HG03045 (cell line): ENCODE data around the gene CALY.
"Not testable (repeated sequence)": the region's sequence is repeated elsewhere in the genome, so short reads cannot be mapped to it uniquely, and the experiment has no call there.

Source experiments
- ATAC-seq: cut with Tn5 transposase; IDR thresholded peaks from one replicate; pipeline ENCODE4 v1.9.1; 2021; ENCODE audit warnings: mild to moderate bottlenecking, moderate library complexity; ENCODE audit not compliant: unreplicated experiment

CALY gene

DNA sequence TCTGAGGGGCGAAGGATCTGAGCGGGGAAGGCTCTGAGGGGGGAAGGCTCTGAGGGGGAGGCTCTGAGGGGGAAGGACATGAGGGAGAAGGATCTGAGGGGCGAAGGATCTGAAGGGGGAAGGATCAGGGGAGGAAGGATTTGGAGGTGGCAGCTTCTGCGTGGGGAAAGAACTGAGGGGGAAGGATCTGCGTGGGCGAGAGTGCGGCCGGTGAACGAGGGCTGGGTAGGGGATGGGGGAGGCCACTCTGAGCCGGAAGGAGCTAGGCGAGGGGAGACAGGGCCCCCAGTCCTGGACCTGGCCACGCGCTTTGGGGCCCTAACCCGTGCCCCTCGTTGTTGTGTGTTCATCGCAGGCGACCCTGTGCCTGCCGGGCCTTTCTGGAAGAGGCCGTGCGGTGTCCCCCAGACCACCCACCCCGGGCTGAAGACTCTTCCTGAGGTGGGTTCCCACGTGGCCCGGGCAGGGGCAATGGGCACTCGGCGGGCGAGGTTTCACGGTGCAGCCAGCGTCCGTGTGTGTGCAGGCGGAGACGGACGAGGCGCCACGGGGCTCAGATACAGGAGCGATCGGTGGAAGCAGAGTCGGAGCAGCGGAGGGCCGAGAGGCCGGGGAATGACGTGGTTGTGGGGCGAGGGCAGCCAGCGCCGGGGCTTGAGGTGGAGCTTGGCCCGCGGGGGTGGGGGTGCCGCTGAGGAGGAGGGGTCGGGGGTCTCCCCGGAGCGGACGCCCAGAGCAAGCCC is 2.0 kb downstream of the CALY start:
- ATAC-seq, result no peak

DNA sequence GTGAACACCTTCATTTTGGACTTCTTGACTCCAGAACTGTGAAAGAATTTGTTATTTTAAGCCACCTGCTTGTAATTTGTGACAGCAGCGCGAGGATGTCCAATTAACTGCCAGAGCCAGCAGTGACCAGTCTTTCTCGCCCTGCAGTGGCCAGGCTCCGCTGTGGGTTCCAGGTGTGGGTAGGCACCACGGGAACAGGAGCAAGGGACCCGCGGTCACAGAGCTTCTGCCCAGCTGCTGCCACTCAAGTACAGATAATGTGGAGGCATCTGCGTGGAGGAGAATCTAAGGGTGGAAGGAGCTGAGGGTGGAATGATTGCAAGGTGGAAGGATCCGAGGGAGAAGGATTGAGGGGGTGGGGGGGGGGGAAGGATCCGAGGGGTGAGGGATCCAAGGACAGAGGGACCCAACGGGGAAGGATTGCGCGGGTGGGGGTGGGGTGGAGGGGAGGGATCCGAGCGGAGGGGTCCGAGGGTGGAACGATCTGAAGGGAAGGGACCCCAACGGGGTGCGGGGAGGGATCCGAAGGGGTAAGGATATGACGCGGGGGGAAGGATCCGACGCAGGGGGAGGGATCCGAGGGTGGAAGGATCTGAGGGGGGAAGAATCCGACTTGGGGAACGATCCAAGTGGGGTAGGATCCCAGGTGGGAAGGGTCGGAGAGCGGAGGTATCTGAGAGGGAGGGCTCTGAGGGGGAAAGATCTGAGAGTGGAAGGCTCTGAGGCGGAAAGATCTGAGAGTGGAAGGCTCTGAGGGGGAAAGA is 3.6 kb downstream of the CALY start:
- no peak for ATAC-seq

DNA sequence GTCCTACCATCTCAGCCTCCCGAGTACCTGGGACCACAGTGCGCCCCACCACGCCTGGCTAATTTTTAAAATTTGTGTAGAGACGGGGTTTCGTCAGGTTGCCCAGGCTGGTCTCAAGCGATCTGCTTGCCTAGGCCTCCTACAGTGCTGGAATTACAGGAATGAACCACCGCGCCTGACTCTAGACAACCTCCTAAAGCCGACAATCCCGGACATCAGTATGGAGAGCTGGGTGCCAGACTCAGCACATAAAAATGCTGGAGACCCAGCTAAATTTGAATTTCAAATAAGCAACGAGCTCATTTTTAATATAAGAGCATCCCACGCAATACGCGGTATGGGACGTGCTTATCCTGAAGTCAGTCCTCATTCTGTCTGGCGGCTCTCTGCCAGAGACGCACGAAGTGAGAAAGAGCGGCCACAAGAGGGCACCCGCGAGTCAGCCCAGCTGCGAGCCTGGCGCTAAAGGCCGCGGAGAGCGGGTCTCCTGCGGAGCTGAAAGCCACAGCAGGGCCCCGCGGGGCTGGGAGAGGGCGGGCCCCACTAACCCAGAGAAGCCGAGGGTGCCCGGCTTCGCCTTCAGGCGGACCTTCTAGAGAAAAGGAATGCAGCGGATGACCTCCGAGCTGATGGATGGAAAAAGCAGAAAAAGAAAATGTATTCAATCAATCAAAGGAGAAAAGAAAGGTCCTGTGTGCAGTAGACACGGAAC is 7.0 kb downstream of the CALY start:
- ATAC-seq, result peak; percentile 81

DNA sequence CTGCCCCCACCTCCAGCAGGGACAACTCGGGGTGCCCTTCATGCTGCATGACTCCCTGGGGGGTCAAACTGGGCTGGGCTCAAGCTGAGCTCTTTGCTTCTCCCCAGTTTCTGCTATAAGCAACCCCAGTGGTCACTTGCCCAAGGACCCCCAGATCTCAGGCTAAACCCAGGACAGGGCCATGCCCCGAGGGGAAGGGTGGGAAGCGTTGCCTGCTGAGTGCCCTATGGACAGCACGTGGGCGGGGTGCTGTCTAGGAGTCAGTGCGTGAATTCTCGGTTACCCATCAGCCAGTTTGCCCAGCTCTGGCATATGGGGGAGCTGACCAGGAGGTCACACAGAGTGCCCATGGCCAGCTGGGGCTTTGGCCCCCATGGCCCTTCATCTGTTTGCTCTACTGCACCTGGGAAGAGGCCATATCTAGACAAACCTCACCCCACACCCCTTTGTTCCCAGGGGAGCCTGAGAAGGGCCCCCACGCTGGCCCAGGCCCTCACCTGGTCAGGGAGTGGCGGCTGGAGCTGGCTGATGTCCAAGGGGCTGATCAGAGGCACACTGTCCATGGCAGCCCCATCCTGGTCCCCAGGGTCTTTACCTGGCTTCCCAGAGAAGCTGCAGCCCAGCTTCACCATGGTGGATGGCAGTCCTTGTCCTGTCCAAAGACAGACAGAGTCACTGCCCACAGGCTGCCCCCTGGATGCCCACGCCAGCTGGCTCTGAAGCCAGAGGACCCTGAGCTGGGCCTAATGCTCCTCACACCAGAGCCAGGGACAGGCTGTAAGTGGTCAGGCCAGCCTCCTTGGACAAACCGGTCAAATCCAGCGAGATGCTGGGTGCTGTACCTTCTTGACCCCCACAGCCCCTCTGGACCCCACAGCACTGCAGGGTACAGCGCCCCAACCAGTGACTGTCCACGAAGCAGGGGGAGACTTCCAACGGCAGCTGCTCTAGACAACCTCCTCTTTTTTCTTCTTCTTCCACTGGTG is 8.0 kb downstream of the CALY start:
- no peak for ATAC-seq

DNA sequence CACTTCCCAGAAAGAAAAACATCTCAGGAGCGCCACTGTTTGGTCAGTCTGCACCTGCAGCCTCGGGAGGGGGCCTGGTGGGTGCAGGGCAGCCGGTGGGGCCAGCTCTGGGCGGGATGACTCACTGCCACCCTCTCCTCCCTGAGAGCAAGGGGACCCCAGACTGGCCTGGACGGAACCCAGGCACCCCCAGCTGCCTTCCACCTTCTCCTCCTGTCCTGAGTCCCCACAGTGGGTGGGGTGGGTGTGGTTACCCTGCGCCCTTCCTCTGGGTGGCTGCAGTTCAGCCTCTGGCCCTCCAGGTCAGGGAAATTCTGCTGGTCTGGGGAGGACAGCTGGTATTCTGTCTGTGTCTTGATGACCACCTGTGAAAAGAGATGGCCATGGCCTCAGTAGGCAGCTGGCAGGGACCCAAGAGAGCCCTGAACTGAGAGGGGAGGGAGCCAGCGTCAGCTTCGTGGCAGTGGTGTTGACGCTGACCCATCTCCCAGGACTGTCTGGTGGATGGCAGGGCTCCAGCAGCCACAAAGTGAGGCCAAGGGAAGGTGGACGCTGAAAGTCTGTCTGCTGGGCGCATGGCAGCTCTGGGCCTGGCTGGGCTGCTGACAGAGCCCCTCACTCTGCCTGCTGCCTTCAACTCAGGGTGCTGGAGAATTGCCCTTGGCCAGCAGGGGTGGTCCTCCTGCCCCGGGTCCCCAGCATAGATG is 8.9 kb downstream of the CALY start:
- no peak for ATAC-seq

DNA sequence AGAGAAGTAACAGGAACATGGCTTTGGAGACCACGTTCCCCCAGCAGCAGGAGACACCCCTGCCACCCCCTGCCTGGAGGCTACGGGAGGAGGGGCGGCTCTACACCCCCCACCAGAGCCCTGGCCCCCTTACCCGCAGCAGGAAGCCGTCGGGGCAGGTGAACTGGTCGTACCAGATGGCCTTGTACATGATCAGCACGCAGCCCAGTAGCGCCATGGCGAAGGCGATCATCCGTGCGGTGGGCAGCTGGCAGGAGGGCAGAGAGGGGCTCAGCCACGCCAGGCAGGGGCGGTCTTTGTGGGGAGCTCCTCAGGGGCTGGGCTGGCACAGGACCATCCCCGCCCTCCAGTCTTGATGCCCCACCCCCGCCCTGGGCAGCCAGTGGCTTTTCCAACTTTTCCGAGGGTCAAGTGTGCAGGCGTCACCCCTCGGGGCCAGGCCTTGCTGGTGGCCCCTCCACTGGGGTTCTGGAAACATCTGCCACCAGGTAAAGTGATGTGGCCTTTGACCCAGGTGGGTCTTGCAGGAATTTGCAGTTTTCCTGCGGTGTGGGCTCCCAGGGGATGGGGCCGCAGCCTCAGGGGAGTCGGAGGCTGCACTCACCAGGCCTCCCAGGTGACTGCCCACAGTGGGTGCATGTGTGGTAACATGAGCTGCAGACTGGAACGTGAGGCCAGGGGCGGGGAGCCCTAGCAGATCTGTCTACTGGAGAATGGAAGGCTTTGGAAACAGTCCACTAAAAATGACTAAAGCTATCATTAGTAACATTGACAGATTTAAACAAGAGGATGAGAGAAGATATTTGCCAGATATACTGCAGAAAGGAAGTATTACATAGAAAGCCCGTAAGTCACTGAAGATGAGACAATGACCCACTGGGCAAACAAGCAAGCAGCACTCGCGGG is 9.7 kb downstream of the CALY start:
- no peak for ATAC-seq

DNA sequence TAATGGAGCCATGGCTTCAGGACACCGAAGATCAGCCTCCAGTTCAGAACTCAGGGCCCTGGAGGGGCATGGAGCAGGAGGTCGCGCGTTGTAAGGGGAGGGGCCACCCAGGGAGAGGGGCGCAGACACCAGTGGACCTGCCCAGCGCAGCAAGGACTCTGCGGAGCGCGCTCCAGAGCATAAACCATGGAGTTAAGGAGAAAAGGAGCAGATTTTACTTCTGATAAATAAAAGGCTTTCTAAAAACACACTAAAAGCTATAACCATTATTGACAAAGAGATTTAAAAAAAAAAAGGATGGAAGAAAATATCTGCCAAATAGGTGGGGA is 10.5 kb downstream of the CALY start:
- ATAC-seq, result no peak

DNA sequence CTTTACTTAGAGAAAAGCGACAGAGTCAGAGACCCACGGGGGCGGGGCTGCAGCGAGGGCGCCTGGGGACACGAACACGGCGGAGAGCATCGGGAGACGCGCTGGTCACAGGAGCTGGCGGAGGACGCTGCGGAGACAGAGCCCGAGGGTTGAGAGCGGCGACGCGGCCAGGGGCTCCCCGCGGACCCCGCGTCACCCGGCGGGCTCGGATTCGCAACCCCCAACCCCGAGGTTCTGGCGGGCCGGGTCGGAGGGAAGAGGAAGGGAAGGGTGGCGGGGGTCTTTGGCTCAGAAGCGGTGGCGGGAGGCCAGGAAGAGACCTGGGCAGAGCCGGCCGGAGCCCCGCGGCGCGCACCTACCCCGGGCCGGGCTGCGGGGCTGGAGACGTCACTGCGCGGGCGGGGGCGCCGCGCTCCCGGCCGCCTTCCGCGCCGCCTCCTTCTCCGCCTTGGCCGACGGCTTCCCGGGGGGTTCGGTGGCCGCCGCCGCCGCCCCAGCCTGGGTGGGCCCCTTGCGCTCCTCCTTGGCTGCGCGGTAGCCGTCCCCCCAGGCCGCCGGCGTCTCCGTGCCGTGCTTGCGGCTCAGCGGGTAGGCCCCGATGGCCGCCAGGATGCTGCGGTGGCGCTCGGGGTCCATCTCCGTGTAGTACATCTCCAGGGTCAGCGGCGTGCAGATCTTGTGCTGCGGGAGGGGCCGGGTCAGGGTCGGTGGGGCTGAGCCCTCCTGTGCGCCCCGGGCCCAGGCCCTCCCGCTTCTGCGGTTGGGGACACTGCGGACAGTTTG is 11.1 kb downstream of the CALY start:
- no peak for ATAC-seq

DNA sequence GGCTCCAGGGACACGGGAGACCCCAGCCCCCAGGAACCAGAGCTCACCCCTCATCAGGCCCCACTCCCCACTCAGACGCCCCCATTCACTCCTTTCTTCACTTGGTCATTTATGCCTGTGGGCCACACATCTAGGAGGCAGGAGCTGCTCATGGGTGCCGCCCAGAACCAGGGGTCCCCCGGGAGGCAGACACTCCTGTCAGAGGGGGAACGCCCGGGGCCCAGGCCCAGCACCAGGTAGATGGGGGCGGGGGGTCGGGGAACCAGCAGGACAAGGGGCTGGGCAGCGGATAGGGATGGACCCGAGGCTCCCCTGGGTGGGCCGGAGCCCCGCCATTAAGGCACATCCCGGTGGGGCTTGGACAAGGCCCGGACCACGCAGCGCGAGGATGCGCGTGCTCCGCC is 11.8 kb downstream of the CALY start:
- no peak for ATAC-seq

DNA sequence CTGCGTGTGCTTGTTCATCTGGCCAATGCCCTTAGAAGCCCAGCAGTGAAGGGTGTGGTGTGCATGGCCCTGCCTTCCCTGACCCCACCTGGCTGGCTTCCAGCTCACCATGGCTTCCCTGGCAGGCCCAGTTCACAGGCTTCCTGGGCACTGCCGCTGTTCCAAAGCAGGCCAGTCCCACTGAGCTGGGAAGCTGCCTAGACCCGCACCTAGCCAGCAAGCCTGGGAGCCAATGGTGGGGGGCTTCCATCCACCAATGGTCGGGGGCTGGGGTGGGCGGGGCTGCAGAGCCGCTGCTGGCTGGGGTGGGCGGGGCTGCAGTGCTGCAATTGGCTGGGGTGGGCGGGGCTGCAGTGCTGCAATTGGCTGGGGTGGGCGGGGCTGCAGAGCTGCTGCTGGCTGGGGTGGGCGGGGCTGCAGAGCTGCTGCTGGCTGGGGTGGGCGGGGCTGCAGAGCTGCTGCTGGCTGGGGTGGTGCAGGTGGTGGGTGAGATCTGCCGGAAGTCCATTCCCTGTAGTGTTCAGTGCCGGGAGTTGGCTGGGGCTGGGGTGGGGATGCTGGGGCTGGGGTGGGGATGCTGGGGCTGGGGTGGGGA is 12.4 kb downstream of the CALY start:
- ATAC-seq, result no peak

DNA sequence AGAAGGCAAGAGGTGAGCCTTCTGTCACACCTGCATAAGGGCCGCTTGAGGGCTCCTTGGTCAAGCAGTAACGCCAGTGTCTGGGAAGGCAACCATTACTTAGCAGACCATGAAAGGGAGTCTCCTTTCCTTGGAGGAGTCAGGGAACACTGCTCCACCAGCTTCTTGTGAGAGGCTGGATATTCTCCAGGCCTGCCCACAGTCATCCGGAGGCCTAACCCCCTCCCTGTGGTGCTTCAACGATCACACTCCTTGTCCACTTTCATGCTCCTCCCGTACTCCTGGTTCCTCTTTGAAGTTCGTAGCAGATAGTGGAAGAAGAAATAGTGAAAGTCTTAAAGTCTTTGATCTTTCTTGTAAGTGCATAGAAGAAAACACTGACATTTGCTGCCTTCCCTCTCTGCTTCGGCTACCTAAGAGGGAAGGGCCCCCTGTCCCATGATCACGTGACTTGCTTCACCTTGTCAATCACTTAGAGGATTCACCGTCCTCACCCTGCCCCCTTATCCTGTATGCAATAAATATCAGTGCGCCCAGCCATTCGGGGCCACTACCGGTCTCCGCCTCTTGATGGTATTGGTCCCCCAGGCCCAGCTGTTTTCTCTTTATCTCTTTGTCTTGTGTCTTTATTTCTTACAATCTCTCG is 14.5 kb downstream of the CALY start:
- not testable (repeated sequence) for ATAC-seq

DNA sequence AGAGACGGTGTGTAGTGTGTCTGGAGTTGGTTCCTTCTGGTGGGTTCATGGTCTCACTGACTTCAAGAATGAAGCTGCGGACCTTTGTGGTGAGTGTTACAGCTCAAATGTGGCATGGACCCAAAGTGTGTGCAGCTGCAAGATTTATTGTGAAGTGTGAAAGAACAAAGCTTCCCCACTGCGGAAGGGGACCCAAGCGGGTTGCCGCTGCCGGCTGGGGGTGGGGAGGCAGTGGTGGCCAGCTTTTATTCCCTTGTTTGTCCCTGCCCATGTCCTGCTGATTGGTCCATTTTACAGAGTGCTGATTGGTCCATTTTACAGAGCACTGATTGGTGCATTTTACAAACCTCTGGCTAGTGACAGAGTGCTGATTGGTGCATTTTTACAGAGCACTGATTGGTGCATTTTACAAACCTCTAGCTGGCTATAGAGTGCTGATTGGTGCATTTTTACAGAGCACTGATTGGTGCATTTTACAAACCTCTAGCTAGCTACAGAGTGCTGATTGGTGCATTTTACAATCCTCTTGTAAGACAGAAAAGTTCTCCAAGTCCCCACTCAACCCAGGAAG is 15.8 kb downstream of the CALY start:
- ATAC-seq, result not testable (repeated sequence)

DNA sequence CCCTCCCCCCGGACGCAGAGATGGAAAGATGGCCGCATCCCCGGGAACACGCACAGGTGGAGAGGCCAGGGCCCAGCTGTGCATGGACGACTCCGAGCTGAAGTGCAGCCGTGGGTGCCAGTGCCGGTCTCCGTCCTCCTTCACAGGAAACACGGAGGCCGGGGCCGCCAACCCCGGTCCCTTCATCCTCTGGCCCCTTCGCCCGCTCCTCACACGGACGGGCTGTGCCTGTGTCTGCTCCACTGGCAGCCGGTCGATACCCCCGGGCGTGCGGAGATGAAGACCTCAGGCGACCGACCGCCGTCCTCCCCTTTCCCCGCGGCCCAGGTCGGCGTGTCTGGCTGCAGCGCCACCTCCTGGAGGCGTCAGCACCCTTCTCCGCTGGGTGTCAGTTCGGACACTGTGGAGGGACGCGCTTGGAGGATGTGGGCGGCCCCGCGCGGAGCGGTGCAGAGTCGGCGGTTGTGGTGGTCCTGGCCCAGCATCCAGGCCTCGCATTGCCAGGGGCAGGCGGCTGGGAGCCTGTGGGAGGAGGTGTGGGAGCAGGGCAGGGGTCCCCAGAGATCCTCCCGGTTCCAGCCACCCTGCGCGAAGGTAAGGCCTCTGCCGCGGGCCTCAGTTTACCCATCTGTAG is 18.1 kb downstream of the CALY start:
- no peak for ATAC-seq

DNA sequence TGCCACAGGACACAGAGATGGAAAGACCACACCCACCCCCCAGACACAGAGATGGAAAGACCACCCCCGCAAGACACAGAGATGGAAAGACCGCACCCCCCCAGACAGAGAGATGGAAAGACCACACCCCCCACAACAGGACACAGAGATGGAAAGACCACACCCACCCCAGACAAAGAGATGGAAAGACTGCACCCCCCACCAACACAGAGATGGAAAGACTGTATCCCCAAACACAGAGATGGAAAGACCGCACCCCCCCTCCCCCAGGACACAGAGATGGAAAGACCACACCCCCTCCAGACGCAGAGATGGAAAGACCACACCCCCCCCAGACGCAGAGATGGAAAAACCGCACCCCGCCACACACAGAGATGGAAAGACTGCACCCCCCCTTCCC is 20.0 kb downstream of the CALY start:
- ATAC-seq, result no peak

DNA sequence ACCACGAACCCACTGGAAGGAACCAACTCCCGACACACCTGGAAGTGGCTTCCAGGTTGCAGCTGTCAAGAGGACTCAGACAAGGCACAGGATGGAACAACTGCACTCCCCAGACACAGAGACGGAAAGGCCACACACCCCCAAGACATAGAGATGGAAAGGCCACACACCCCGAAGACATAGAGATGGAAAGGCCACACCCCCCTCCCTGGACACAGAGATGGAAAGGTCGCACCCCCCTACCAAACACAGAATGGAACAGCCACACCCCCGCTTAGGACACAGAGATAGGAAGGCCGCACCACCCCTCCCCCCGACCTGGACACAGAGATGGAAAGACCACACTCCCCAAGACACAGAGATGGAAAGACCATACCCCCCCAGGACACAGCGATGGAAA is 20.4 kb downstream of the CALY start:
- ATAC-seq, result no peak

DNA sequence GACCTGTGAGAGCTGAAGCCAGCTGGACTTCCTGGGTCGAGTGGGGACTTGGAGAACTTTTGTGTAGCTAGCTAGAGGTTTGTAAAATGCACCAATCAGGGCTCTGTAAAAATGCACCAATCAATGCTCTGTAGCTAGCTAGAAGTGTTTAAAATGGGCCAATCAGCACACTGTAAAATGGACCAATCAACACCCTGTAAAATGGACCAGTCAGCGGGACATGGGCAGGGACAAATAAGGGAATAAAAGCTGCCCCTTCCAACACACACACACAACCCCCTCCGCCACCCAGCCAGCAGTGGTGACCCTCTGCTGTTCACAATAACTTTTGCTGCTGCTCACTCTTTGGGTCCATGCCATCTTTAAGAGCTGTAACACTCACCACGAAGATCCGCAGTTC is 20.8 kb downstream of the CALY start:
- no peak for ATAC-seq

DNA sequence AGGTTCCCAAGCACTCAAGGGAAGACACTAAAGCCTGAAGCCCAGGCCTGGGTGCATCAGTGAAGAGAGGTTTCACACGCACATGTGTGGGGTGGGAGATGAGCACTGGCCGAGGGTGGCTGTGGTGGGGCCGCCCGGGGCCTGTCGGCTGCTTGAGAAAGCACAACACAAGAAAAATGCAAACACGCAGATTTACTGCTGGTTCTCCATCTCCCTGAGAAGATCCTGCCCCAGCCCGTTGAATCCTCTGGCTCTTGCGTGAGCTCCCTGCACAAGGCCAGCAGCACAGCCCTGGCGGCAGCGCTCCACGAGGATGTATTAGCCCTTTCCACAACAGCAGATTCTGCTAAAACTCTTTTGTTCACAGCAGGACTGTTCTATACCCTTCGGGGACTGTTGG is 21.8 kb downstream of the CALY start:
- no peak for ATAC-seq
